ENCODE results near the gene TTBK1.

TTBK1 gene

GRCh38 chr6:43273707-43274106 is 30.4 kb downstream of the TTBK1 start:
- DNase-seq (ENCODE audit: low spot score) = no peak

GRCh38 chr6:43274127-43274915 is 31.0 kb downstream of the TTBK1 start:
- no peak for DNase-seq (ENCODE audit: low spot score)

- DNase-seq (ENCODE audit: low spot score) = no peak
Observed at GRCh38 chr6:43274916-43275597, 31.8 kb downstream of the TTBK1 start.

GRCh38 chr6:43275801-43276576 is 32.7 kb downstream of the TTBK1 start:
- no peak for DNase-seq (ENCODE audit: low spot score)

GRCh38 chr6:43276577-43277305 is 33.5 kb downstream of the TTBK1 start:
- DNase-seq (ENCODE audit: low spot score) = no peak

GRCh38 chr6:43277306-43277642 is 34.0 kb downstream of the TTBK1 start:
- DNase-seq (ENCODE audit: low spot score) = no peak

GRCh38 chr6:43277643-43278523 is 34.6 kb downstream of the TTBK1 start:
- no peak for DNase-seq (ENCODE audit: low spot score)

- no peak for DNase-seq (ENCODE audit: low spot score)
Observed at GRCh38 chr6:43278524-43279078, 35.3 kb downstream of the TTBK1 start.

- no peak for DNase-seq (ENCODE audit: low spot score)
Observed at GRCh38 chr6:43280234-43280633, 37.0 kb downstream of the TTBK1 start.

GRCh38 chr6:43282060-43282459 is 38.8 kb downstream of the TTBK1 start:
- DNase-seq (ENCODE audit: low spot score) = no peak

GRCh38 chr6:43282636-43283513 is 39.6 kb downstream of the TTBK1 start:
- no peak for DNase-seq (ENCODE audit: low spot score)

- DNase-seq (ENCODE audit: low spot score) = no peak
Observed at GRCh38 chr6:43283514-43283901, 40.2 kb downstream of the TTBK1 start.

GRCh38 chr6:43283905-43284304 is 40.6 kb downstream of the TTBK1 start:
- DNase-seq (ENCODE audit: low spot score) = no peak

GRCh38 chr6:43284991-43285781 is 41.9 kb downstream of the TTBK1 start:
- no peak for DNase-seq (ENCODE audit: low spot score)

GRCh38 chr6:43285832-43286231 is 42.6 kb downstream of the TTBK1 start:
- no peak for DNase-seq (ENCODE audit: low spot score)

- no peak for DNase-seq (ENCODE audit: low spot score)
Observed at GRCh38 chr6:43286456-43286979, 43.2 kb downstream of the TTBK1 start.

GRCh38 chr6:43286980-43287716 is 43.9 kb downstream of the TTBK1 start:
- DNase-seq (ENCODE audit: low spot score) = no peak

Data from NAMALWA (cell line).